ENCODE results near the gene NAT8L. TPM values are rescaled to one million over a fixed set of nuclear protein-coding genes. Genes with fewer than 3 reads are reported as not detected.

Gene NAT8L
- total RNA-seq, 1 experiment from 2014 or later, result 9.2 TPM

DNA sequence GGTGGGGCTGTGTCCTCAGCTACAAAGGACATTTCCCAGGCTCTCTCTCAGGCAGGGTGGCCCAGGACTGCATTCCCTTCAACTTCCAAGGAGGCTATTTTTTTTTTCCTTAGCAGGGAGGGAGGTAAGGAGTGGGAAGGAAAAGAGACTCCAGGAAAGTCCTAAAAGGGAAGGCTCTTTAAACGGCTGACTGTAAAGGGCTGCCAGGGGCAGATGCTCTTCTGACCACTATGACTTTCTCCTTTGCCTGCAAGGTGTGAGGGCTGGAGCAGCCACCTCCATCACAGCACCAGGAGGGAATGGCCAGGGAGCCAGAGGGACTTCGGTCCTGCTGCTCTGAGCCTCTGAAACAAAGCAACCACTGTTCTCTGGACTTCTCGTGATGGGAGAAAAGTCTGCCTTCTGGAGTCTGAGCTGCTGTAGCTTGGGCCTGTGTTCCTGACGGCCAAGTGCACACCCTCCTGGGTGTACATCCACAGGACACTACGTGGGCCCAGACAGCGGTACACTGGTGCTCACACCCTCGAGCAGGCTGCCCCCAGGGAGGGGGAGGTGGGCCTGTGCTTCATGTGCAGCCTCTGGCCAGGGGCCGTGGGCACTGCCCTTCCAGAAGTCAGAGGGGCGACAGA, 17.9 kb downstream of the NAT8L start:
- Histone ChIP-seq H3K36me3 (ENCODE audit: control insufficient read depth in 1 of 2, insufficient read depth in 2 of 2, low read length in 2 of 2) (no peaks in the 10 kb centered on the region), H3K79me2 (ENCODE audit: insufficient read depth, low read length) (no peaks in the 10 kb centered on the region), H3K4me1 (ENCODE audit: control insufficient read depth in 1 of 2, insufficient read depth in 2 of 2, low read length in 2 of 2) (no peaks in the 10 kb centered on the region), H3K27me3 (ENCODE audit: insufficient read depth, low read length) (no peaks in the 10 kb centered on the region), H3K27ac (ENCODE audit: low read depth, low read length) (no peak overlapping the region), H3K4me2 (ENCODE audit: low read length) (no peak overlapping the region), H4K20me1 (ENCODE audit: insufficient read depth) (no peaks in the 10 kb centered on the region), H3K9me3 (ENCODE audit: control insufficient read depth in 1 of 2, insufficient read depth in 1 of 2, low read depth in 1 of 2, low read length in 2 of 2) (no peaks in the 10 kb centered on the region), H3K9me2 (ENCODE audit: insufficient read depth) (no peaks in the 10 kb centered on the region), H3K9ac (ENCODE audit: low read length) (no peak overlapping the region), H3K4me3 (replicated peaks in 1 of 2; ENCODE audit: low read depth in 1 of 2, low read length in 2 of 2) (no peak overlapping the region), H2AFZ (ENCODE audit: low read depth, low read length, poor library complexity, severe bottlenecking) (no peak overlapping the region)
- POLR2A ChIA-PET, result no interaction called here
- CTCF ChIA-PET, result no interaction called here
- BruUV-seq (replicated peaks), result no TSS peak
- ATAC-seq (no peak), DNase-seq (ENCODE audit: low read depth, low spot score) (no peak)
- intact Hi-C loops (cut with micrococcal nuclease), result no loop called here
- RAD21 ChIA-PET (ENCODE audit: low non-redundant PET in 1 of 2, low total read pairs in 2 of 2, uncharacterized antibody in 2 of 2, unreplicated experiment in 2 of 2), result interaction anchor here in 1 of 2 experiments (0.5 kb wide), 1 partner anchor 102 kb away, joined by 3 read pairs; no protein-coding TSS in a partner anchor
- TF ChIP-seq TCF7L2 (IDR thresholded peaks at IDR 0.05; ENCODE audit: borderline replicate concordance, extremely low read depth, insufficient read depth, insufficient read length) (no peak), JUND (IDR thresholded peaks at IDR 0.05) (no peak), REST (IDR thresholded peaks at IDR 0.05; ENCODE audit: low read depth) (no peak), POLR2A (IDR thresholded peaks at IDR 0.05; ENCODE audit: borderline replicate concordance, extremely low read depth, insufficient read depth, insufficient read length) (no peak), EZH2phosphoT487 (IDR thresholded peaks at IDR 0.05; ENCODE audit: borderline replicate concordance) (no peak), SIN3A (IDR thresholded peaks at IDR 0.05; ENCODE audit: low read depth) (no peak), RAD21 (IDR thresholded peaks at IDR 0.05; ENCODE audit: low read depth) (no peak), ZNF274 (IDR thresholded peaks at IDR 0.05; ENCODE audit: low read depth, low read length) (no peak), ELF1 (IDR thresholded peaks at IDR 0.05; ENCODE audit: borderline replicate concordance, low read depth) (no peak), MAX (IDR thresholded peaks at IDR 0.05) (no peak)
